Spleen (tissue), 7 donors: ENCODE measurements around the gene SLC7A11.

Experiments
- POLR2A ChIP-seq, 3 donors: fragments of 450-650 bp; IDR thresholded peaks; one replicate each; pipeline ENCODE4 v1.5.1; 2017; ENCODE audit warnings: antibody characterized with exemption in 3 of 3, mild to moderate bottlenecking in 1 of 3
- TF ChIP-seq, protein P1 (sequence below), 11 experiments: fragments of 200-600 bp in 7 of 11; fragments of 450-650 bp in 4 of 11; sonication (generic) in 4 of 11; IDR thresholded peaks in 8 of 11; conservative IDR thresholded peaks in 3 of 11; 1 replicate in 7 of 11; 2 replicates in 4 of 11; pipeline versions ENCODE4 v1.4.0 to v1.8.0; 2016 to 2021; ENCODE audit warnings: antibody characterized with exemption in 11 of 11, inconsistent platforms in 4 of 11, mild to moderate bottlenecking in 1 of 11
- donor health status: DM: no; HTN: no; CAD: no; lungs with moderate emphysema.
- donor health status: DM: no; HTN: no; CAD: no.
- donor health status: DM: no; HTN: no; CAD: no.

DNA sequence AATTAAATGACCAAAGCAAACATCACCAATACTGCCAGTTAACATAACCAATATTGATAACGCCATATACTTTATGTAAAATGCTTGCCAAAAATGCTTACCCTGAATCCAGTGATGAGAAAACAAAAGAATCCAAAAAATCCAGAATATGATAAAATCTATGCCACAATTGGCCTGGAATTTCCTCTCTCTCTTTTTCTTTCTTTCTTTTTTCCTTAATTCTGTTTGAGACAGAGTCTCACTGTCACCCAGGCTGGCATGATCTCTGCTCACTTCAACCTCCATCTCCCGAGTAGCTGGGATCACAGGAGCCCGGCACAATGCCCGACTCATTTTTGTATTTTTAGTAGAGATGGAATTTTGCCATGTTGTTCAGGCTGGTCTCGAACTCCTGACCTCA, 9.8 kb upstream of the SLC7A11 start:
- no peak for TF ChIP-seq POLR2A (IDR thresholded peaks at IDR 0.05)
- TF ChIP-seq, protein P1, sequence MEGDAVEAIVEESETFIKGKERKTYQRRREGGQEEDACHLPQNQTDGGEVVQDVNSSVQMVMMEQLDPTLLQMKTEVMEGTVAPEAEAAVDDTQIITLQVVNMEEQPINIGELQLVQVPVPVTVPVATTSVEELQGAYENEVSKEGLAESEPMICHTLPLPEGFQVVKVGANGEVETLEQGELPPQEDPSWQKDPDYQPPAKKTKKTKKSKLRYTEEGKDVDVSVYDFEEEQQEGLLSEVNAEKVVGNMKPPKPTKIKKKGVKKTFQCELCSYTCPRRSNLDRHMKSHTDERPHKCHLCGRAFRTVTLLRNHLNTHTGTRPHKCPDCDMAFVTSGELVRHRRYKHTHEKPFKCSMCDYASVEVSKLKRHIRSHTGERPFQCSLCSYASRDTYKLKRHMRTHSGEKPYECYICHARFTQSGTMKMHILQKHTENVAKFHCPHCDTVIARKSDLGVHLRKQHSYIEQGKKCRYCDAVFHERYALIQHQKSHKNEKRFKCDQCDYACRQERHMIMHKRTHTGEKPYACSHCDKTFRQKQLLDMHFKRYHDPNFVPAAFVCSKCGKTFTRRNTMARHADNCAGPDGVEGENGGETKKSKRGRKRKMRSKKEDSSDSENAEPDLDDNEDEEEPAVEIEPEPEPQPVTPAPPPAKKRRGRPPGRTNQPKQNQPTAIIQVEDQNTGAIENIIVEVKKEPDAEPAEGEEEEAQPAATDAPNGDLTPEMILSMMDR (IDR thresholded peaks at IDR 0.05 in 8 of 11, conservative IDR thresholded peaks at IDR 0.05 in 3 of 11), result no peak
